A549 (cell line): Measurements from ENCODE around the gene SYT1. TPM values are rescaled to one million over a fixed set of nuclear protein-coding genes. Genes with fewer than 3 reads are reported as not detected.
A peak's percentile ranks its signal among the peaks of the same experiment; 100 is the strongest.

Experiments used
- ATAC-seq, 2 experiments: fragments of 200-7000 bp in 1 of 2; fragments of >200 bp in 1 of 2; cut with Nextera tagmentation in 1 of 2; cut with Tn5 transposase in 1 of 2; 3 replicates each; pipeline versions ENCODE4 v1.8.0 to v1.9.1; 2018 to 2020; ENCODE audit warnings: mild to moderate bottlenecking in 1 of 2, moderate library complexity in 1 of 2
- CTCF ChIA-PET: fragments of 300-600 bp; sonication (Branson Sonifier 250); formaldehyde crosslinking; extraction: SDS; loops from one replicate; lab custom pipeline; 2021; ENCODE audit warnings: antibody characterized with exemption, inconsistent platforms; lab: Yijun Ruan, JAX
- POLR2A ChIA-PET: fragments of 350-600 bp; formaldehyde crosslinking; extraction: SDS; loops from one replicate; lab custom pipeline; 2021; ENCODE audit warnings: antibody characterized with exemption, inconsistent platforms; lab: Yijun Ruan, JAX
- DNase-seq, 2 experiments: peaks; one replicate each; pipeline versions ENCODE4 v3.0.0 to v3.0.0-alpha.2; 2011 to 2016; ENCODE audit warnings: low read depth in 1 of 2, low spot score in 1 of 2
- FAIRE-seq: peaks from 2 replicates; lab custom pipeline; 2011; peaks lifted over from hg19 to GRCh38; lab: Jason Lieb, UNC
- H3K27ac ChIP-seq, 2 experiments: fragments of >200 bp; sonication (Bioruptor Twin); formaldehyde crosslinking; 3 replicates each; pipeline ENCODE4 v1.5.1; 2016 to 2017
- H3K4me1 ChIP-seq: fragments of >200 bp; sonication (Bioruptor Twin); formaldehyde crosslinking; 3 replicates; pipeline ENCODE4 v1.6.1; 2016
- H3K4me2 ChIP-seq: fragments of >200 bp; sonication (Bioruptor Twin); formaldehyde crosslinking; 3 replicates; pipeline ENCODE4 v1.6.1; 2016
- H3K4me3 ChIP-seq: fragments of >200 bp; sonication (Bioruptor Twin); formaldehyde crosslinking; 3 replicates; pipeline ENCODE4 v1.5.1; 2016
- H3K9me3 ChIP-seq: fragments of >200 bp; sonication (Bioruptor Twin); formaldehyde crosslinking; 3 replicates; pipeline ENCODE4 v1.6.1; 2016
- BHLHE40 ChIP-seq: IDR thresholded peaks from 2 replicates; pipeline ENCODE4 v1.6.1; 2012; ENCODE audit warnings: low read depth, low read length, inconsistent platforms
- CBX2 ChIP-seq: fragments of 200-600 bp; sonication (generic); IDR thresholded peaks from 2 replicates; pipeline ENCODE4 v1.6.1; 2016; ENCODE audit warnings: low read depth, mild to moderate bottlenecking, borderline replicate concordance
- CEBPB ChIP-seq, 2 experiments: fragments of >200 bp in 1 of 2; sonication (Bioruptor Twin) in 1 of 2; formaldehyde crosslinking in 1 of 2; IDR thresholded peaks; 2 replicates each; pipeline ENCODE4 v1.6.1; 2012 to 2016
- EP300 ChIP-seq, 2 experiments: fragments of >200 bp; sonication (Bioruptor Twin); formaldehyde crosslinking; IDR thresholded peaks; 2 replicates in 1 of 2; 3 replicates in 1 of 2; pipeline ENCODE4 v1.6.1; 2016 to 2017
- FOSB ChIP-seq: fragments of 250-450 bp; sonication (Bioruptor Pico); IDR thresholded peaks from 2 replicates; pipeline ENCODE4 v1.5.0; 2020; ENCODE audit warnings: mild to moderate bottlenecking, moderate library complexity
- FOSL2 ChIP-seq, 2 experiments: fragments of 450-650 bp in 1 of 2; fragments of >200 bp in 1 of 2; sonication (Bioruptor Twin) in 1 of 2; formaldehyde crosslinking; IDR thresholded peaks; 2 replicates each; pipeline versions ENCODE4 v1.5.0 to v1.6.1; 2016 to 2020; ENCODE audit warnings: mild to moderate bottlenecking in 1 of 2, moderate library complexity in 1 of 2
- HDAC2 ChIP-seq: fragments of 200-600 bp; sonication (generic); IDR thresholded peaks from 2 replicates; pipeline ENCODE4 v1.6.1; 2016
- HOXB13 ChIP-seq: fragments of 250-450 bp; sonication (Bioruptor Pico); IDR thresholded peaks from 2 replicates; pipeline ENCODE4 v1.5.0; 2020; ENCODE audit warnings: low read depth, mild to moderate bottlenecking, moderate library complexity
- JUNB ChIP-seq: fragments of >200 bp; sonication (Bioruptor Twin); formaldehyde crosslinking; IDR thresholded peaks from 2 replicates; pipeline ENCODE4 v1.6.1; 2016
- KDM1A ChIP-seq: fragments of 200-600 bp; sonication (generic); IDR thresholded peaks from 2 replicates; pipeline ENCODE4 v1.6.1; 2016; ENCODE audit warnings: low read depth, mild to moderate bottlenecking
- MAFK ChIP-seq: fragments of 450-650 bp; IDR thresholded peaks from 2 replicates; pipeline ENCODE4 v1.6.1; 2014; ENCODE audit not compliant: partially characterized antibody
- MAZ ChIP-seq: fragments of 150-350 bp; IDR thresholded peaks from 2 replicates; pipeline ENCODE4 v1.6.1; 2014; ENCODE audit warnings: antibody characterized with exemption, low read depth, low read length, borderline replicate concordance
- TFCP2L1 ChIP-seq: fragments of 250-450 bp; sonication (Bioruptor Pico); IDR thresholded peaks from 2 replicates; pipeline ENCODE4 v1.5.0; 2021; ENCODE audit warnings: mild to moderate bottlenecking
- TP53 ChIP-seq: fragments of 250-450 bp; sonication (Bioruptor Pico); IDR thresholded peaks from 2 replicates; pipeline ENCODE4 v1.5.0; 2021; ENCODE audit warnings: mild to moderate bottlenecking, moderate library complexity
- WGBS: methylation state at CpG from one replicate; pipeline ENCODE4 v1.1.6; 2017; ENCODE audit errors: missing lambda C conversion rate; 5-methylcytosine and 5-hydroxymethylcytosine counted together
- polyA plus RNA-seq, 4 experiments: library from polyadenylated mRNA; depleted of rRNA in 3 of 4; stranded (reverse); fragments of >200 nt; fragmentation: RNase III in 1 of 4; extraction: RNeasy Plus Mini Kit Qiagen cat#74134 plus additional on column Dnase treatment in 1 of 4; gene quantifications; 2 replicates in 3 of 4; 3 replicates in 1 of 4; pipeline ENCODE4 v1.2.3, GENCODE V29; 2011 to 2017
- TF ChIP-seq, protein P1 (sequence below): IDR thresholded peaks from 2 replicates; pipeline ENCODE4 v1.6.1; 2012; ENCODE audit warnings: low read depth, borderline replicate concordance
- TF ChIP-seq, protein P2 (sequence below): fragments of 150-350 bp; IDR thresholded peaks from 2 replicates; pipeline ENCODE4 v1.6.1; 2014; ENCODE audit warnings: low read depth, mild to moderate bottlenecking, low read length
- TF ChIP-seq, protein P3 (sequence below): IDR thresholded peaks from 2 replicates; pipeline ENCODE4 v1.6.1; 2012
- TF ChIP-seq, protein P4 (sequence below): fragments of 200-600 bp; sonication (generic); IDR thresholded peaks from 2 replicates; pipeline ENCODE4 v1.6.1; 2016; ENCODE audit warnings: antibody characterized with exemption, mild to moderate bottlenecking, moderate library complexity
- TF ChIP-seq, protein P5 (sequence below): fragments of 250-450 bp; sonication (Bioruptor Pico); IDR thresholded peaks from 2 replicates; pipeline ENCODE4 v1.5.0; 2020; ENCODE audit warnings: low read depth, mild to moderate bottlenecking, moderate library complexity
- TF ChIP-seq, protein P6 (sequence below): fragments of 450-650 bp; IDR thresholded peaks from 2 replicates; pipeline ENCODE4 v1.6.1; 2014; ENCODE audit warnings: antibody characterized with exemption
- TF ChIP-seq, protein P7 (sequence below): fragments of >200 bp; sonication (Bioruptor Twin); formaldehyde crosslinking; IDR thresholded peaks from 3 replicates; pipeline ENCODE4 v1.5.1; 2016

The SYT1 gene
- polyA plus RNA-seq, 2 of the 4 experiments (the other 2 are of a cell fraction): 11.7 to 39.6 TPM

DNA sequence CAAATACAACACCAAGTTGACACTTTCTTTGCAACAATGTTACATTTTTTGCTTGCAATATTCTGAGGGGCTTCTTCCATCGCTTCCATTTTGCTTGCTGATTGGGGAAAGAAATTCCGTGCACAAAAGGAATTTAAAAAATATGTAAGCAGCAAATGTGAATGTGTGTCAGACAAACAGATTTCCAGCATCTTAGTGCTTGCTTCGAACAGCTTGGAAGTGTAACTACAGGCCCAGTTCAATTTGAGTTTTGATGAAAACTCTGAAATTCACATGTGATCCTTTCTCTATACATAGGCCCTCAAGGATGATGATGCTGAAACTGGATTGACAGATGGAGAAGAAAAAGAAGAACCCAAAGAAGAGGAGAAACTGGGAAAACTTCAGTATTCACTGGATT, 427.1 kb downstream of the SYT1 start (continued):
- no peak for TF ChIP-seq TP53 (CRISPR knock-in tag)
- TF ChIP-seq, protein P1, sequence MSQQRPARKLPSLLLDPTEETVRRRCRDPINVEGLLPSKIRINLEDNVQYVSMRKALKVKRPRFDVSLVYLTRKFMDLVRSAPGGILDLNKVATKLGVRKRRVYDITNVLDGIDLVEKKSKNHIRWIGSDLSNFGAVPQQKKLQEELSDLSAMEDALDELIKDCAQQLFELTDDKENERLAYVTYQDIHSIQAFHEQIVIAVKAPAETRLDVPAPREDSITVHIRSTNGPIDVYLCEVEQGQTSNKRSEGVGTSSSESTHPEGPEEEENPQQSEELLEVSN: no peak

DNA sequence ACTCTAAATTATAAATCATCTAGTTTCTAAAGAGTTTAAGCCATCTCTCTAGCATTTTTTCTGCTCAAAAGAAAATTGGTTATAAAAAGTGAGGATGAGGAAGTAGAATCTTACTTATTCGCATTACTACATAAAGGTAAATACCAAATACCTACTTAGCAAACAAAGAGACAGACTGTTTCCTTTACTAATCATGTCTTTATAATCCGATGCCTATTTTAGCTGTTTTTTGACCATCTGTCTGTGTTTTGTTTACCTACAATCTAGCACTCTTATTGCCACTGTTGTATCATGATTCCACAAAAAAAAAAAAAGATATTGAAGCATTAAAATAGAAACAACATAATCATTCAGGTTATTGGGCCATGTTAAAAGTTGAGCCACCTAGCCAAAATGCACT, 430.0 kb downstream of the SYT1 start:
- 8% methylated on average over 2 of the region's 2 CpGs for WGBS
- FAIRE-seq: peak; percentile 36
- no peak for ATAC-seq

DNA sequence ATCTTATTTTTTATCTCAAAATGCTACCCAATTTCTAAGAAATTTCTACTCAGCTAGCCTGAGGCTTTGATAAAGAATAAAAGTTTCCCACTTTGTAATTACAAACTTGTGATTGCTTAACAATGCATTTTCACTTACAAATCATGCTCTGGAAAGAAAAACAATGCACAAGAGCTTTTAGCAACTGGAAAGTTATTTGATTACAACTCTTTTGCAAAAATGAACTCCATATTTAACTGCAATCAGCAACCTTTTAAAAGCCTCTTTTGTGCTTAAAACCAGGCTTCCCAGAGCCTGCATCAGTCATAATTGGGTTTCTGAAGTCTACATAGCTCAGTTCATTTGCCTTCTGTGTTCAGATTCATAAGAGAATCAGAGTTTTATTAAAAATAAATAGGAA, 431.0 kb downstream of the SYT1 start:
- Histone ChIP-seq H3K4me1 (peaks cover 69% of the 10 kb centered on the region), H3K9me3 (peaks cover 6% of the 10 kb centered on the region; the same call in 1 of the 3 replicates), H3K4me2 (peak overlapping the region; percentile 2; the same call in 1 of the 3 replicates), H3K4me3 (no peak overlapping the region)
- no peak for FAIRE-seq
- CTCF ChIA-PET: interaction anchor here (1.1 kb wide), 1 partner anchor 9 kb away, joined by 3 read pairs; no protein-coding TSS in a partner anchor
- DNase-seq: no peak
- no peak for TF ChIP-seq KDM1A
- TF ChIP-seq, protein P2, sequence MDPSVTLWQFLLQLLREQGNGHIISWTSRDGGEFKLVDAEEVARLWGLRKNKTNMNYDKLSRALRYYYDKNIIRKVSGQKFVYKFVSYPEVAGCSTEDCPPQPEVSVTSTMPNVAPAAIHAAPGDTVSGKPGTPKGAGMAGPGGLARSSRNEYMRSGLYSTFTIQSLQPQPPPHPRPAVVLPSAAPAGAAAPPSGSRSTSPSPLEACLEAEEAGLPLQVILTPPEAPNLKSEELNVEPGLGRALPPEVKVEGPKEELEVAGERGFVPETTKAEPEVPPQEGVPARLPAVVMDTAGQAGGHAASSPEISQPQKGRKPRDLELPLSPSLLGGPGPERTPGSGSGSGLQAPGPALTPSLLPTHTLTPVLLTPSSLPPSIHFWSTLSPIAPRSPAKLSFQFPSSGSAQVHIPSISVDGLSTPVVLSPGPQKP: no peak
- TF ChIP-seq MAFK: no peak
- TF ChIP-seq BHLHE40: no peak
- no peak for TF ChIP-seq FOSB (CRISPR knock-in tag)
- no peak for TF ChIP-seq JUNB
- TF ChIP-seq, protein P1: no peak
- no peak for TF ChIP-seq CEBPB (IDR thresholded peaks at IDR 0.05)
- no peak for TF ChIP-seq CBX2
- TF ChIP-seq, protein P3, sequence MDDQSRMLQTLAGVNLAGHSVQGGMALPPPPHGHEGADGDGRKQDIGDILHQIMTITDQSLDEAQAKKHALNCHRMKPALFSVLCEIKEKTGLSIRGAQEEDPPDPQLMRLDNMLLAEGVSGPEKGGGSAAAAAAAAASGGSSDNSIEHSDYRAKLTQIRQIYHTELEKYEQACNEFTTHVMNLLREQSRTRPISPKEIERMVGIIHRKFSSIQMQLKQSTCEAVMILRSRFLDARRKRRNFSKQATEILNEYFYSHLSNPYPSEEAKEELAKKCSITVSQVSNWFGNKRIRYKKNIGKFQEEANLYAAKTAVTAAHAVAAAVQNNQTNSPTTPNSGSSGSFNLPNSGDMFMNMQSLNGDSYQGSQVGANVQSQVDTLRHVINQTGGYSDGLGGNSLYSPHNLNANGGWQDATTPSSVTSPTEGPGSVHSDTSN: no peak
- TF ChIP-seq HOXB13 (CRISPR knock-in tag): no peak
- TF ChIP-seq, protein P4, sequence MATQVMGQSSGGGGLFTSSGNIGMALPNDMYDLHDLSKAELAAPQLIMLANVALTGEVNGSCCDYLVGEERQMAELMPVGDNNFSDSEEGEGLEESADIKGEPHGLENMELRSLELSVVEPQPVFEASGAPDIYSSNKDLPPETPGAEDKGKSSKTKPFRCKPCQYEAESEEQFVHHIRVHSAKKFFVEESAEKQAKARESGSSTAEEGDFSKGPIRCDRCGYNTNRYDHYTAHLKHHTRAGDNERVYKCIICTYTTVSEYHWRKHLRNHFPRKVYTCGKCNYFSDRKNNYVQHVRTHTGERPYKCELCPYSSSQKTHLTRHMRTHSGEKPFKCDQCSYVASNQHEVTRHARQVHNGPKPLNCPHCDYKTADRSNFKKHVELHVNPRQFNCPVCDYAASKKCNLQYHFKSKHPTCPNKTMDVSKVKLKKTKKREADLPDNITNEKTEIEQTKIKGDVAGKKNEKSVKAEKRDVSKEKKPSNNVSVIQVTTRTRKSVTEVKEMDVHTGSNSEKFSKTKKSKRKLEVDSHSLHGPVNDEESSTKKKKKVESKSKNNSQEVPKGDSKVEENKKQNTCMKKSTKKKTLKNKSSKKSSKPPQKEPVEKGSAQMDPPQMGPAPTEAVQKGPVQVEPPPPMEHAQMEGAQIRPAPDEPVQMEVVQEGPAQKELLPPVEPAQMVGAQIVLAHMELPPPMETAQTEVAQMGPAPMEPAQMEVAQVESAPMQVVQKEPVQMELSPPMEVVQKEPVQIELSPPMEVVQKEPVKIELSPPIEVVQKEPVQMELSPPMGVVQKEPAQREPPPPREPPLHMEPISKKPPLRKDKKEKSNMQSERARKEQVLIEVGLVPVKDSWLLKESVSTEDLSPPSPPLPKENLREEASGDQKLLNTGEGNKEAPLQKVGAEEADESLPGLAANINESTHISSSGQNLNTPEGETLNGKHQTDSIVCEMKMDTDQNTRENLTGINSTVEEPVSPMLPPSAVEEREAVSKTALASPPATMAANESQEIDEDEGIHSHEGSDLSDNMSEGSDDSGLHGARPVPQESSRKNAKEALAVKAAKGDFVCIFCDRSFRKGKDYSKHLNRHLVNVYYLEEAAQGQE: no peak
- TF ChIP-seq, protein P5, sequence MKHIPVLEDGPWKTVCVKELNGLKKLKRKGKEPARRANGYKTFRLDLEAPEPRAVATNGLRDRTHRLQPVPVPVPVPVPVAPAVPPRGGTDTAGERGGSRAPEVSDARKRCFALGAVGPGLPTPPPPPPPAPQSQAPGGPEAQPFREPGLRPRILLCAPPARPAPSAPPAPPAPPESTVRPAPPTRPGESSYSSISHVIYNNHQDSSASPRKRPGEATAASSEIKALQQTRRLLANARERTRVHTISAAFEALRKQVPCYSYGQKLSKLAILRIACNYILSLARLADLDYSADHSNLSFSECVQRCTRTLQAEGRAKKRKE: no peak
- TF ChIP-seq, protein P6, sequence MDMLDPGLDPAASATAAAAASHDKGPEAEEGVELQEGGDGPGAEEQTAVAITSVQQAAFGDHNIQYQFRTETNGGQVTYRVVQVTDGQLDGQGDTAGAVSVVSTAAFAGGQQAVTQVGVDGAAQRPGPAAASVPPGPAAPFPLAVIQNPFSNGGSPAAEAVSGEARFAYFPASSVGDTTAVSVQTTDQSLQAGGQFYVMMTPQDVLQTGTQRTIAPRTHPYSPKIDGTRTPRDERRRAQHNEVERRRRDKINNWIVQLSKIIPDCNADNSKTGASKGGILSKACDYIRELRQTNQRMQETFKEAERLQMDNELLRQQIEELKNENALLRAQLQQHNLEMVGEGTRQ: no peak
- no peak for TF ChIP-seq FOSL2 (IDR thresholded peaks at IDR 0.05)
- TF ChIP-seq FOSL2 (CRISPR knock-in tag; IDR thresholded peaks at IDR 0.05): no peak
- no peak for TF ChIP-seq MAZ
- TF ChIP-seq EP300 (IDR thresholded peaks at IDR 0.05): no peak
- TF ChIP-seq, protein P7, sequence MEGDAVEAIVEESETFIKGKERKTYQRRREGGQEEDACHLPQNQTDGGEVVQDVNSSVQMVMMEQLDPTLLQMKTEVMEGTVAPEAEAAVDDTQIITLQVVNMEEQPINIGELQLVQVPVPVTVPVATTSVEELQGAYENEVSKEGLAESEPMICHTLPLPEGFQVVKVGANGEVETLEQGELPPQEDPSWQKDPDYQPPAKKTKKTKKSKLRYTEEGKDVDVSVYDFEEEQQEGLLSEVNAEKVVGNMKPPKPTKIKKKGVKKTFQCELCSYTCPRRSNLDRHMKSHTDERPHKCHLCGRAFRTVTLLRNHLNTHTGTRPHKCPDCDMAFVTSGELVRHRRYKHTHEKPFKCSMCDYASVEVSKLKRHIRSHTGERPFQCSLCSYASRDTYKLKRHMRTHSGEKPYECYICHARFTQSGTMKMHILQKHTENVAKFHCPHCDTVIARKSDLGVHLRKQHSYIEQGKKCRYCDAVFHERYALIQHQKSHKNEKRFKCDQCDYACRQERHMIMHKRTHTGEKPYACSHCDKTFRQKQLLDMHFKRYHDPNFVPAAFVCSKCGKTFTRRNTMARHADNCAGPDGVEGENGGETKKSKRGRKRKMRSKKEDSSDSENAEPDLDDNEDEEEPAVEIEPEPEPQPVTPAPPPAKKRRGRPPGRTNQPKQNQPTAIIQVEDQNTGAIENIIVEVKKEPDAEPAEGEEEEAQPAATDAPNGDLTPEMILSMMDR: no peak
- no peak for TF ChIP-seq HDAC2
- TF ChIP-seq, all 56 proteins: peak for 0
- POLR2A ChIA-PET: no interaction called here
- H3K27ac ChIP-seq: peak overlapping the region; percentile 38 to 65
- no peak for ATAC-seq

More for the DNA sequence above, 430.0 kb downstream of the SYT1 start:
- POLR2A ChIA-PET: no interaction called here
- Histone ChIP-seq H3K9me3 (peaks cover 6% of the 10 kb centered on the region; the same call in 1 of the 3 replicates), H3K4me2 (peak overlapping the region; percentile 62), H3K27ac (peak overlapping the region; percentile 64 to 65; a peak in 5 of 6 replicates), H3K4me3 (no peak overlapping the region), H3K4me1 (peaks cover 62% of the 10 kb centered on the region)
- TF ChIP-seq TFCP2L1 (CRISPR knock-in tag): no peak
- peak in 1 of 2 experiments; percentile 31 for DNase-seq
- CTCF ChIA-PET: no interaction called here
